Sigmoid colon (tissue), 7 donors: ENCODE data around the gene GPR15. TPM values are rescaled to one million over a fixed set of nuclear protein-coding genes. Genes with fewer than 3 reads are reported as not detected.

Experiments used
- DNase-seq: peaks from one replicate; pipeline ENCODE4 v3.0.0-alpha.2; 2019
- H3K27ac ChIP-seq, 4 donors: fragments of 200-600 bp; sonication (generic); one replicate each; pipeline ENCODE4 v1.5.1; 2016 to 2019; ENCODE audit warnings: mild to moderate bottlenecking in 1 of 4
- H3K27me3 ChIP-seq, 3 donors: fragments of 200-600 bp; sonication (generic); one replicate each; pipeline ENCODE4 v1.5.1; 2019; ENCODE audit warnings: mild to moderate bottlenecking in 1 of 3
- H3K36me3 ChIP-seq, 4 donors: fragments of 200-600 bp; sonication (generic); one replicate each; pipeline ENCODE4 v1.5.1; 2016 to 2019
- H3K4me1 ChIP-seq, 4 donors: fragments of 200-600 bp; sonication (generic); one replicate each; pipeline ENCODE4 v1.5.1; 2017 to 2019
- H3K4me3 ChIP-seq, 4 donors: fragments of 200-600 bp; sonication (generic); one replicate each; pipeline ENCODE4 v1.5.1; 2017 to 2019; ENCODE audit warnings: mild to moderate bottlenecking in 2 of 4, moderate library complexity in 1 of 4
- H3K9me3 ChIP-seq, 4 donors: fragments of 200-600 bp in 3 of 4; sonication (generic) in 3 of 4; one replicate each; pipeline versions ENCODE4 v1.5.1 to v1.6.1; 2013 to 2019
- EP300 ChIP-seq, 4 donors: sonication (generic); formaldehyde crosslinking; IDR thresholded peaks; one replicate each; pipeline ENCODE4 v1.6.1; 2017; ENCODE audit warnings: antibody characterized with exemption in 4 of 4
- POLR2A ChIP-seq, 2 donors: fragments of 450-650 bp; IDR thresholded peaks; one replicate each; pipeline ENCODE4 v1.6.1; 2016; ENCODE audit warnings: antibody characterized with exemption in 2 of 2, mild to moderate bottlenecking in 2 of 2, moderate library complexity in 2 of 2
- POLR2AphosphoS5 ChIP-seq, 4 donors: sonication (generic); formaldehyde crosslinking; IDR thresholded peaks; one replicate each; pipeline ENCODE4 v1.6.1; 2017; ENCODE audit warnings: antibody characterized with exemption in 4 of 4
- WGBS, 2 donors: extraction: QIAGEN DNeasy Blood & Tissue Kit; methylation state at CpG; one replicate each; pipeline ENCODE4 v1.1.7; 2013; 5-methylcytosine and 5-hydroxymethylcytosine counted together
- intact Hi-C: fragments of 100-400 bp; cut with DNase I; formaldehyde crosslinking; loops from one replicate; pipeline ENCODE4 v1.15.1; 2023
- polyA plus RNA-seq, 3 donors: library from polyadenylated mRNA; stranded (reverse); fragments of 200-250 nt; gene quantifications; one replicate each; pipeline ENCODE4 v1.2.3, GENCODE V29; 2013
- total RNA-seq, 4 donors: library from RNA; depleted of rRNA; stranded (reverse); fragments of >200 nt; gene quantifications; one replicate each; pipeline ENCODE4 v1.1.0, GENCODE V29; 2016
- TF ChIP-seq, protein P1 (sequence below), 4 experiments: fragments of 450-650 bp in 3 of 4; fragments of 200-600 bp in 1 of 4; IDR thresholded peaks; one replicate each; pipeline ENCODE4 v1.5.1; 2016 to 2019; ENCODE audit warnings: antibody characterized with exemption in 4 of 4, mild to moderate bottlenecking in 3 of 4, moderate library complexity in 2 of 4
- donor health status: healthy with polysubstance abuse.
- donor health status: Bipolar disorder and iron deficiency.
- donor health status: healthy.

GPR15 gene
- total RNA-seq = under 1 TPM in 1 of 4 donors, not detected in 3; 0.66 TPM
- polyA plus RNA-seq = 1 to 10 TPM in 2 of 3 donors, under 1 TPM in 1; 0.92 to 3.5 (median 3.0) TPM

DNA sequence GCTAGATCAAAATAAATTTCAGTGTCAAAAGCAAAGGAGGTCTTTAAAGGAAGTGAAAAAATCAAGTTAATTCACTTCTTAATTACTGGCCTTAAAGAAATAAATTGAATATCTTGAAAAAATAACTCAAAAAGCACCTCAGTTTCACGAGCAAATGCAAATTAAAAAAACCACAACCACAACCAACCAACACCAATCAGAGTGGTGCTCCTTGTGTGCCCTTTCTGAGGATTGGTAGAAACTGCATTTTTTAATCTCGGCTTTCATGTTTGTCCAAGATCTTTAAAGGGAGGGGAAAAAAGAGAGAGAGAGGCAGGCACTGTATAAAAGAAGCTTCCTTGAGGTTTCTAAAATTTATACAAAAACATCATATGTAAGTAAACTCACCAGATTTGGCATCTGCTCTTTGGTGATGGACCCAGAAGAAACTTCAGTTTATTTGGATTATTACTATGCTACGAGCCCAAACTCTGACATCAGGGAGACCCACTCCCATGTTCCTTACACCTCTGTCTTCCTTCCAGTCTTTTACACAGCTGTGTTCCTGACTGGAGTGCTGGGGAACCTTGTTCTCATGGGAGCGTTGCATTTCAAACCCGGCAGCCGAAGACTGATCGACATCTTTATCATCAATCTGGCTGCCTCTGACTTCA lies at the start of gene GPR15:
Gene GPR15, plus strand, starts transcription at position 357 of the 653 bp plus-strand sequence. Its CDS starts 56 bp downstream, at position 413.
- no peaks in the 10 kb centered on the region for H3K36me3 ChIP-seq
- no peak within 1 kb of the TSS for H3K27ac ChIP-seq
- intact Hi-C loops = no loop called here
- H3K4me3 ChIP-seq = no peak within 1 kb of the TSS
- DNase-seq = no peak
- WGBS, 2 donors = 69 to 78% methylated on average over 7 of the region's 7 CpGs
- no peaks in the 10 kb centered on the region for H3K4me1 ChIP-seq
- H3K27me3 ChIP-seq = no peaks in the 10 kb centered on the region
- no peaks in the 10 kb centered on the region for H3K9me3 ChIP-seq
- TF ChIP-seq POLR2AphosphoS5 (IDR thresholded peaks at IDR 0.05) (no peak), EP300 (IDR thresholded peaks at IDR 0.05) (no peak)
- TF ChIP-seq, protein P1, sequence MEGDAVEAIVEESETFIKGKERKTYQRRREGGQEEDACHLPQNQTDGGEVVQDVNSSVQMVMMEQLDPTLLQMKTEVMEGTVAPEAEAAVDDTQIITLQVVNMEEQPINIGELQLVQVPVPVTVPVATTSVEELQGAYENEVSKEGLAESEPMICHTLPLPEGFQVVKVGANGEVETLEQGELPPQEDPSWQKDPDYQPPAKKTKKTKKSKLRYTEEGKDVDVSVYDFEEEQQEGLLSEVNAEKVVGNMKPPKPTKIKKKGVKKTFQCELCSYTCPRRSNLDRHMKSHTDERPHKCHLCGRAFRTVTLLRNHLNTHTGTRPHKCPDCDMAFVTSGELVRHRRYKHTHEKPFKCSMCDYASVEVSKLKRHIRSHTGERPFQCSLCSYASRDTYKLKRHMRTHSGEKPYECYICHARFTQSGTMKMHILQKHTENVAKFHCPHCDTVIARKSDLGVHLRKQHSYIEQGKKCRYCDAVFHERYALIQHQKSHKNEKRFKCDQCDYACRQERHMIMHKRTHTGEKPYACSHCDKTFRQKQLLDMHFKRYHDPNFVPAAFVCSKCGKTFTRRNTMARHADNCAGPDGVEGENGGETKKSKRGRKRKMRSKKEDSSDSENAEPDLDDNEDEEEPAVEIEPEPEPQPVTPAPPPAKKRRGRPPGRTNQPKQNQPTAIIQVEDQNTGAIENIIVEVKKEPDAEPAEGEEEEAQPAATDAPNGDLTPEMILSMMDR (IDR thresholded peaks at IDR 0.05) = no peak

DNA sequence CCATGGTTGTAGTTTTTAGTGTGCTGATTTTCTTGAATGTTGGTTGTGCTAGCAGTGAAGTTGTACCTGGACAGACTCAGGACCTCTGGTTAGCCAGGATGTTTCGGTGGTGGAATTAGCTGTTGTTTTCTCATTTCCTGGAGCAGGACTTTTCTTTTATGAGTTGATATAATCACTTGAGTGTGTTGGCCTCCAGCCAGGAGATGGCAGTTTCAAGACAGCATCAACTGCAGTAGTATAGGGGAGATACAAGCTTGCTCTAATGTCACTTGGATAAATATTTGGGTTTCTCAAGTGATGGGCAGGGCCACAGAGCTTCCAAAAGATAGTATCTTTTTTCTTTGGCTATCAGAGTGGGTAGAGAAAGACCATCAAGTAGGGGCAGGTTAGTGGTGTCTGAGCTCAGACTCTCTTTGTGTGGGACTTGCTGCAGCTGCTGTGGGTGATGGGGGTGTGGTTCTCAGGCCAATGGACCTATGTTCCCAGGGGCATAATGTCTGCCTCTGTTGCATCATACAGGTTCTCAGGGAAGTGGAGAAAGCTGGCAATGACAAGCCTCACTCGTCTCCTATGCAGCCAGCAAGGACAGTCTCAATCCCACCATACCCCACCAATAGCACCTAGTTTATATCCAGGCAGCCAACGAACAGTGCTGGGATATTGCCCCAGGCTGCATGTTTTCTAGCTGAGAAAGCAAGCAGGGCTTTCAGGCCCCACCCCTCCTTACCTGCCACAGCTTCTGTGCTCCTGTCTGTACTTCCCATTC lies 48.9 kb upstream of the GPR15 start:
- intact Hi-C loops = no loop called here
- Histone ChIP-seq H3K36me3 (no peaks in the 10 kb centered on the region), H3K4me3 (no peak overlapping the region), H3K27me3 (no peaks in the 10 kb centered on the region), H3K27ac (no peak overlapping the region), H3K9me3 (peaks cover 0 to 21% (median 10%) of the 10 kb centered on the region in 4 donors), H3K4me1 (no peaks in the 10 kb centered on the region)
- WGBS, 2 donors = 13 to 55% methylated on average over 3 of the region's 3 CpGs
- no peak for TF ChIP-seq POLR2A (IDR thresholded peaks at IDR 0.05)
- no peak for TF ChIP-seq POLR2AphosphoS5 (IDR thresholded peaks at IDR 0.05)
- no peak for TF ChIP-seq EP300 (IDR thresholded peaks at IDR 0.05)
- TF ChIP-seq, protein P1 (IDR thresholded peaks at IDR 0.05) = no peak
- no peak for DNase-seq

DNA sequence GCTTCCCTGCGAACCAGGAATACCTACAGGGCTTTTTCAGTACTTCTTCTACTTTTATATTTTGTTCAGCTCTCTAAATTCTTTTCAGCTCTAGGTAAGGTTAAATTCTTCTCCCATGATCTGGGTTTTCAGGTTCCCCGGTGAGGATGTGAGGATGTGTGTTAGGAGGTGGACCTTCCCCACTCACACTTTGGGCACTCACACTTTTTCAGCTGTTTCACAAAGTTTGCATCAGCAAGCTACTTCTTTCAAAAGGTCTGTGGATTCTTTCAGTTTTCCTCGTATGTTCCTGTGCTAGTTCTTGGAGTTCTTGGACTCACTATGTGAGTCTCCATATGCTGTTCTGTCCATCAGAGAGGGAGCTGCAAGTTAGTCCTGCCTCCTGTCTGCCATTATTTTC lies 48.2 kb upstream of the GPR15 start:
- Histone ChIP-seq H3K36me3 (no peaks in the 10 kb centered on the region), H3K4me3 (no peak overlapping the region), H3K9me3 (peaks cover 0 to 15% (median 7%) of the 10 kb centered on the region in 4 donors), H3K27me3 (no peaks in the 10 kb centered on the region), H3K27ac (no peak overlapping the region), H3K4me1 (no peaks in the 10 kb centered on the region)
- 81 to 87% methylated on average over 3 of the region's 3 CpGs for WGBS, 2 donors
- intact Hi-C loops = no loop called here
- no peak for DNase-seq
- TF ChIP-seq POLR2AphosphoS5 (IDR thresholded peaks at IDR 0.05) (no peak), EP300 (IDR thresholded peaks at IDR 0.05) (no peak), POLR2A (IDR thresholded peaks at IDR 0.05) (no peak)
- TF ChIP-seq, protein P1 (IDR thresholded peaks at IDR 0.05) = no peak

DNA sequence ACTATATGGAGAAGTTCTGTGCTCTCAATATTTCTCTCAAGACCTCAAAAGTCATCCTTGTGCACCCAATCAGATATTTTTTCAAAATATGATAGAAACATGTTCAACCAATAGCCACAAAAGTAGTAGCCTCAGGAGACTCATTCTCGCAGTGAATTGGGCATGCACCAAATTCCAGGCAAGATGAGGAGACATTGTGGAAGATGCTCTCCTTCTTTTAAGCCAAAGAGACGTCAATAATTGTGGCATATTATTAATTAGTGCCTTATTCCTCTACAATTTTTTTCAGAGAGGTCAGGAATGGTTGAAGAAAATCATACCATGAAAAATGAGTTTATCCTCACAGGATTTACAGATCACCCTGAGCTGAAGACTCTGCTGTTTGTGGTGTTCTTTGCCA lies 34.4 kb upstream of the GPR15 start, which contains the start of gene OR5K2:
Gene OR5K2, plus strand, starts transcription at position 301 of the 400 bp plus-strand sequence. Its CDS starts 0 bp downstream, at position 301.
- Histone ChIP-seq H3K36me3 (no peaks in the 10 kb centered on the region), H3K4me3 (no peak within 1 kb of the TSS), H3K27ac (no peak within 1 kb of the TSS), H3K27me3 (no peaks in the 10 kb centered on the region), H3K4me1 (no peaks in the 10 kb centered on the region), H3K9me3 (no peaks in the 10 kb centered on the region)
- intact Hi-C loops = no loop called here
- DNase-seq = no peak
- TF ChIP-seq POLR2AphosphoS5 (IDR thresholded peaks at IDR 0.05) (no peak), EP300 (IDR thresholded peaks at IDR 0.05) (no peak), POLR2A (IDR thresholded peaks at IDR 0.05) (no peak)
- TF ChIP-seq, protein P1 (IDR thresholded peaks at IDR 0.05) = no peak
- WGBS, 2 donors = 76 to 85% methylated on average over 2 of the region's 2 CpGs
